OCI-M2 (cell line): ENCODE measurements around the gene HTR5A.

ENCODE experiments used
- DNase-seq: peaks from one replicate; lab custom pipeline; 2025; ENCODE audit not compliant: unreplicated experiment; lab: John Stamatoyannopoulos, UW

The HTR5A gene

GRCh38 chr7:155084969-155085368, 14.8 kb downstream of the HTR5A start:
- no peak for DNase-seq

GRCh38 chr7:155090684-155091083, 20.6 kb downstream of the HTR5A start:
- DNase-seq: no peak

- no peak for DNase-seq
These were observed 23.5 kb downstream of the HTR5A start for GRCh38 chr7:155093596-155093995.

GRCh38 chr7:155094636-155095135, 24.6 kb downstream of the HTR5A start:
- no peak for DNase-seq

- DNase-seq: no peak
These were observed 27.2 kb downstream of the HTR5A start for GRCh38 chr7:155097338-155097737.

GRCh38 chr7:155103839-155104238, 33.7 kb downstream of the HTR5A start:
- DNase-seq: no peak

- no peak for DNase-seq
These were observed 34.8 kb downstream of the HTR5A start for GRCh38 chr7:155104913-155105312.

- DNase-seq: no peak
These were observed 36.2 kb downstream of the HTR5A start for GRCh38 chr7:155106356-155106755.

GRCh38 chr7:155107126-155107525, 37.0 kb downstream of the HTR5A start:
- no peak for DNase-seq

- no peak for DNase-seq
These were observed 38.2 kb downstream of the HTR5A start for GRCh38 chr7:155108144-155108901.

- DNase-seq: no peak
These were observed 39.0 kb downstream of the HTR5A start for GRCh38 chr7:155109121-155109520.

GRCh38 chr7:155115288-155115687, 45.2 kb downstream of the HTR5A start:
- no peak for DNase-seq

- DNase-seq: no peak
These were observed 49.8 kb downstream of the HTR5A start for GRCh38 chr7:155119801-155120382.

- no peak for DNase-seq
These were observed 50.3 kb downstream of the HTR5A start for GRCh38 chr7:155120460-155120859.

- no peak for DNase-seq
These were observed 52.7 kb downstream of the HTR5A start for GRCh38 chr7:155122831-155123230.

GRCh38 chr7:155123413-155123812, 53.3 kb downstream of the HTR5A start:
- no peak for DNase-seq

- DNase-seq: no peak
These were observed 54.6 kb downstream of the HTR5A start for GRCh38 chr7:155124706-155125105.

GRCh38 chr7:155129186-155129585, 59.1 kb downstream of the HTR5A start:
- DNase-seq: no peak

GRCh38 chr7:155129789-155130188, 59.7 kb downstream of the HTR5A start:
- DNase-seq: no peak

GRCh38 chr7:155130493-155130892, 60.4 kb downstream of the HTR5A start:
- no peak for DNase-seq

GRCh38 chr7:155131090-155131489, 61.0 kb downstream of the HTR5A start:
- DNase-seq: no peak

- no peak for DNase-seq
These were observed 62.3 kb downstream of the HTR5A start for GRCh38 chr7:155132431-155132830.
